HG03432 (cell line): ENCODE measurements around the gene OTOL1.
A peak's percentile ranks its signal among the peaks of the same experiment; 100 is the strongest.

Experiments
- ATAC-seq: cut with Tn5 transposase; IDR thresholded peaks from one replicate; pipeline ENCODE4 v1.9.1; 2021; ENCODE audit warnings: mild to moderate bottlenecking, moderate library complexity; ENCODE audit not compliant: unreplicated experiment

OTOL1 gene

GRCh38 chr3:161496508-161496907 lies at the start of gene OTOL1:
TSS of gene OTOL1 (plus strand) at chr3:161496808. CDS start at chr3:161496808, 0 bp downstream.
- no peak for ATAC-seq

DNA sequence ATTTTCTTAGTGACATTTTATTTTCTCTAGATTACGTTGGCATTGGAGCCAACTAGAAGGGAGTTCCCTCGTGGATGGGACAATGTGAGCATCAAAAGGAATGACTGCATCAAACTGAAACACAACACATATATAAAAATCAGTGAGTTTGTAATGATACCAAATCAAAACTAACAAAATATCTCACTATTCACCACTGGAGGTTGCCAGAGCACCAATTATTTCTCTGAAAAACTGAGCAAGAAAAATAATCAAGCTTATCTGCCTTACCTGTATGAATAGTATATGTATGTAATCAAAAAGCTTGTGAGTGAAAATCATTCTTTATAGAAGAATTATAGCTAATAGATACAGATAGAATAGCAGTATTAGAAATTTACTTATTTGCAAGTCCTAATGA lies 46.8 kb upstream of the OTOL1 start:
- no peak for ATAC-seq

DNA sequence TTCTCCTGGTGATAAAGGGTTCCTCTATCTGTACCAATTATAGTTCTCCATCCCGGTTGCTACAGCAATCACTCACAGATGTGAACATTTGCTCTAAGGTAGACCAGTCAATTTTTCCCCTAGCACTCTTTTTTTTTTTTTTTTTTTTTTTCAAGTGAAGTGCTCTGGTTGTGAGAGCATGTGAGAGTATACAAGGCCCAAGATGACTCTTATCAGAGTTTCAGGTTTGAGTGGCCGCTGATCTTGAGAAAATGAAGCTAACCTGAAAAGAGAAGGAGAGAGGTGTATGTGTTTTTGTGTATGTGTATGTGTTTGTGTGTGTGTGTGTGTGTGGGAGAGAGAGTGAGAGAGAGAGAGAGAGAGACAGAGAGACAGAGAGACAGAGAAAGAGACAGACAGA lies 44.4 kb upstream of the OTOL1 start:
- no peak for ATAC-seq

GRCh38 chr3:161454615-161455014 lies 42.0 kb upstream of the OTOL1 start:
- ATAC-seq: no peak

DNA sequence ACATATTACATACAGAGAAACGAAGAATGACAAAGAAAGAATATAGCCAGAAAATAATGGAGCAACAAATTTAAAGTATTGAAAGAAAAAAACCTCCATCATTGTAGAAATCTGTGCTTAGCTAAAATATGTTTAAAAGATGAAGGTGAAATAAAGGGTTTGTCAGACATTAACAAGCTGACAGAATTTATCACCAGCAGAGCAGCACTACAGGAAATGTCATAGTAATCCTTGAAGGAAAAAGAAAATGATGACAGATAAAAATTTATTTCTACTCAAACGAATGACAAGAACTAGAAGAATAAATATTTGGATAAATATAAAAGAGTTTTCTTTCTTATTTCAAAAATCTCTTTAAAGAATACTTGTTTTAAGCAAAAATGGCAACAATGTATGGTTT lies 40.6 kb upstream of the OTOL1 start:
- ATAC-seq: no peak

GRCh38 chr3:161462138-161462537 lies 34.5 kb upstream of the OTOL1 start:
- no peak for ATAC-seq

DNA sequence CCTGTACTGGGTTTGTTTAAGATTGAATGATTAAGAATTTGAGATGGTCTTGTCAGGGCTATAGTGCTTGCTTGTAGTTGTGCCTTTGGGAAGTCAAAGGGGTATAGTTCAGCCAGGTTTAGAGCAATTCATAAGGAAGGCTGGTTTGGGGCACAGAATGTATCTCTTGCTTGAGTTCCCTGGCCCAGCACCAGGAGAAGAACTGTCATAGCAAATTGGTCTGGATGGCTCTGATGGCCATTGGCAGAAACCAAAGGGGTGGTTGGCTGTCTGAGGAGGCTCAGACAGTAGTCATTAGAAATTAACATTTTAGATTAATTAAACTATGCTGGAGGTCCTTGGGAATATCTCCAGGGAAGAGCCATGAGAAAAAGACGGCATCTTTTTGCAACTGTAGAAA lies 25.4 kb upstream of the OTOL1 start:
- ATAC-seq: no peak

DNA sequence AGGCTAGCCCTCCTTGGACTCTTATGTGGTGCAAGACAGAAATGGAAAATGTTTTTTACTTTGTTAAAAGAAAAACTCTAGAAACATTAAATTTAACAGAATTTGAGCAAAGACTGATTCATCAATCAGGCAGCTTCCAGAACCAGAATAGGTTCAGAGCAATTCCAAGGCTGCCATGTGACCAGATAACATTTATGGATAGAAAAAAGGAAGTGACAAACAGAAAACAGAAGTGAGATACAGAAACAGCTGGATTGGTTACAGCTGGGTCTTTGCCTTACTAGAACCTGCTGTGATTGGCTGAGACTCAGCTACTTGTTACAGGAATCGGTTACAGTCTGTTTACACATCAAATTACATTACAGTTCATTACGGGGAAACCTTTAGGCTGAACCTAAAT lies 22.5 kb upstream of the OTOL1 start:
- no peak for ATAC-seq

GRCh38 chr3:161474741-161475140 lies 21.9 kb upstream of the OTOL1 start:
- no peak for ATAC-seq

DNA sequence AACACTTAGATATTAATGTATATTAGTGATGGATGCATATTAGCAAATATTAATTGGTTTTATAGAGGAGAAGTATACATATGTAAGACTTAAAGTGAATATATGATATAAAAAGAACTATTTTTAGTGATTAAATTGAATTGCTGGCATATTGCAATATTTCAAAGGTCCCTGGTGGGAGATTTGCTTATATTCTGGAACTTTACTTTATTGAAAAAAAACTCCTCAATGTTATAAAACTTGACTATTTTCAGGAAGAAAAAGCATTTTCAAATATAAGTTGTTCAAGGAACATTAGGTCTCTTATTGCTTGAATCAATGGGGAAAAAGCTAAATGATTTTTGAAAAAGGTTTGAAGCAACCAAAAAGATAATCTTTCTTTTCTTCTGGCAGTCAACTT lies 21.4 kb upstream of the OTOL1 start:
- ATAC-seq: no peak

DNA sequence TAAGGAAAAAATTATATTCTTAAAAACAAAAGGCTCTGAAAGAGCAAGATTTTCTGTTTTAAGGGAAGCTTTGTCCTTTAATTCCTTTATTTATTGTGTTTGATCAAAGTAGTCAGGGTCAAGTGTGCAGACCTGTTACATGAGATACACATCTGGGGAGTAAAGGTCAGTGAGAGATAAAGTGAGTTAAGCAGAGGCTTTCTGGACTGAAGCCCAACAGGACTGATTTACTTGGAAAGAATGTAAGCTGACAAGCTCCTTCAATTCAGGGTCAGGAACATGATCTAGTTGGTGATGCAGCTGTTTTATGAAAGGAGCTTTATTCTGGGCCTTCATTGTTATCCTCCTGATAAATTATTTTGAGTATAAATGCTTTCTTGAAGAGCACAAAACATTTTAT lies 20.7 kb upstream of the OTOL1 start:
- ATAC-seq: no peak

DNA sequence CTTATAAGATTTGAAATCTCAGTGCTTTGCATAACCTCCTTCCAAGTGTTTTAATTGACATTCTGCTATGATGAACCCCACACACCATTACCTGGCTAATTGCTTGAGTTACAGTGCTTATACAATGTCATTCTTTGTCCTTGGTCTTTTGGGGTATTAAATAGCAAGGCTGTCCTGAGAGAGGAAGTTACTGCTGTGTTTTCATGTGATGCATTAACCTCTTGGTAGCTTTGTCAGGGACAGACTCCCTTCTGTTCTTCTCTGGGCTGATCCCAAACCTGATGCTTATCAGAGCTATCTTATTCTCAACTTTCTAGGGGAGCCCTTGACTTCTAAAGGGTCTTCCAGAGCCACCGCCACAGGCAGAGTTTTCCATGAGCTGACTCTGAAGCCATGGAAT lies 12.4 kb upstream of the OTOL1 start:
- ATAC-seq: no peak

- peak; percentile 56 for ATAC-seq
These were observed 8.3 kb upstream of the OTOL1 start for GRCh38 chr3:161488284-161488683.

GRCh38 chr3:161489395-161489794 lies 7.2 kb upstream of the OTOL1 start:
- ATAC-seq: peak; percentile 95

- peak; percentile 54 for ATAC-seq
These were observed 5.8 kb upstream of the OTOL1 start for GRCh38 chr3:161490845-161491244.

- no peak for ATAC-seq
These were observed 1.8 kb downstream of the OTOL1 start for GRCh38 chr3:161498259-161498921.

GRCh38 chr3:161500068-161500796 lies 3.6 kb downstream of the OTOL1 start:
- no peak for ATAC-seq

DNA sequence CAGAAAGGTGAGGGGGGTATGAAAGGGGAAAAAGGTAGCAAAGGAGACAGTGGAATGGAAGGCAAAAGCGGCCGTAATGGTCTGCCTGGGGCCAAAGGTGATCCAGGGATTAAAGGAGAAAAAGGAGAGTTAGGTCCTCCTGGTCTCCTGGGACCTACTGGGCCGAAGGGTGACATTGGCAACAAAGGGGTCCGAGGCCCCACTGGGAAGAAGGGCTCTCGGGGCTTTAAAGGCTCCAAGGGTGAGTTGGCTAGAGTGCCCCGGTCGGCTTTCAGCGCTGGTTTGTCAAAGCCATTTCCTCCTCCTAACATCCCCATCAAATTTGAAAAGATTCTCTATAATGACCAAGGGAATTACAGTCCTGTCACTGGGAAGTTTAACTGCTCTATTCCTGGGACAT lies 6.7 kb downstream of the OTOL1 start:
- no peak for ATAC-seq

- peak; percentile 79 for ATAC-seq
These were observed 12.4 kb downstream of the OTOL1 start for GRCh38 chr3:161508852-161509477.

GRCh38 chr3:161510510-161511260 lies 14.1 kb downstream of the OTOL1 start:
- ATAC-seq: no peak

GRCh38 chr3:161523916-161524315 lies 27.3 kb downstream of the OTOL1 start:
- no peak for ATAC-seq
